NCI-H1417 (cell line): Measurements from ENCODE around the gene NUAK2.

ENCODE experiments used
- DNase-seq, 3 experiments: peaks; one replicate each; lab custom pipeline; 2025; lab: John Stamatoyannopoulos, UW

The NUAK2 gene

GRCh38 chr1:205275133-205275532, 46.4 kb downstream of the NUAK2 start:
- peak in 2 of 3 experiments; percentile 59 to 86 for DNase-seq

- no peak for DNase-seq
These were observed 47.4 kb downstream of the NUAK2 start for GRCh38 chr1:205274041-205274691.

GRCh38 chr1:205273551-205273982, 48.0 kb downstream of the NUAK2 start:
- DNase-seq, result peak; percentile 85 to 97 (median 92)

- no peak for DNase-seq
These were observed 49.0 kb downstream of the NUAK2 start for GRCh38 chr1:205272536-205272935.

- no peak for DNase-seq
These were observed 49.8 kb downstream of the NUAK2 start for GRCh38 chr1:205271745-205272144.

GRCh38 chr1:205271277-205271676, 50.3 kb downstream of the NUAK2 start:
- DNase-seq, result no peak

GRCh38 chr1:205270764-205271163, 50.8 kb downstream of the NUAK2 start:
- DNase-seq, result peak in 2 of 3 experiments; percentile 15 to 53

- DNase-seq, result no peak
These were observed 51.3 kb downstream of the NUAK2 start for GRCh38 chr1:205270271-205270670.

- DNase-seq, result no peak
These were observed 51.8 kb downstream of the NUAK2 start for GRCh38 chr1:205269711-205270110.

- no peak for DNase-seq
These were observed 52.5 kb downstream of the NUAK2 start for GRCh38 chr1:205268846-205269680.

- DNase-seq, result no peak
These were observed 54.1 kb downstream of the NUAK2 start for GRCh38 chr1:205267306-205267902.

- DNase-seq, result no peak
These were observed 54.8 kb downstream of the NUAK2 start for GRCh38 chr1:205266611-205267305.

GRCh38 chr1:205263580-205264190, 57.9 kb downstream of the NUAK2 start:
- DNase-seq, result no peak

GRCh38 chr1:205262731-205263171, 58.8 kb downstream of the NUAK2 start:
- no peak for DNase-seq

- DNase-seq, result no peak
These were observed 59.4 kb downstream of the NUAK2 start for GRCh38 chr1:205261946-205262691.

GRCh38 chr1:205260948-205261732, 60.4 kb downstream of the NUAK2 start:
- no peak for DNase-seq

GRCh38 chr1:205259998-205260397, 61.5 kb downstream of the NUAK2 start:
- no peak for DNase-seq

GRCh38 chr1:205259324-205259832, 62.2 kb downstream of the NUAK2 start:
- no peak for DNase-seq

- no peak for DNase-seq
These were observed 62.8 kb downstream of the NUAK2 start for GRCh38 chr1:205258719-205259118.

GRCh38 chr1:205258261-205258691, 63.3 kb downstream of the NUAK2 start:
- peak in 1 of 3 experiments; percentile 18 for DNase-seq
